GM03348 (cell line): ENCODE measurements around the gene DUSP22.

Experiments used
- DNase-seq: peaks from one replicate; pipeline ENCODE4 v3.0.0; 2012; ENCODE audit warnings: low spot score

Gene DUSP22

GRCh38 chr6:339480-339879 is 47.2 kb downstream of the DUSP22 start:
- DNase-seq, result no peak

- DNase-seq, result no peak
Measured at GRCh38 chr6:340186-340955, 48.1 kb downstream of the DUSP22 start.

- no peak for DNase-seq
Measured at GRCh38 chr6:340991-341827, 48.9 kb downstream of the DUSP22 start.

- no peak for DNase-seq
Measured at GRCh38 chr6:341914-342831, 49.9 kb downstream of the DUSP22 start.

GRCh38 chr6:342832-343179 is 50.5 kb downstream of the DUSP22 start:
- no peak for DNase-seq

- DNase-seq, result no peak
Measured at GRCh38 chr6:343226-343935, 51.1 kb downstream of the DUSP22 start.

- peak; percentile 43 for DNase-seq
Measured at GRCh38 chr6:343960-344815, 51.9 kb downstream of the DUSP22 start.

- peak; percentile 70 for DNase-seq
Measured at GRCh38 chr6:344816-345340, 52.6 kb downstream of the DUSP22 start.

- no peak for DNase-seq
Measured at GRCh38 chr6:345747-346385, 53.6 kb downstream of the DUSP22 start.

GRCh38 chr6:346386-347030 is 54.2 kb downstream of the DUSP22 start:
- no peak for DNase-seq

GRCh38 chr6:347232-347631 is 54.9 kb downstream of the DUSP22 start:
- DNase-seq, result no peak

- no peak for DNase-seq
Measured at GRCh38 chr6:347951-348859, 55.9 kb downstream of the DUSP22 start.

- DNase-seq, result no peak
Measured at GRCh38 chr6:348860-349396, 56.6 kb downstream of the DUSP22 start.

GRCh38 chr6:349491-349921 is 57.2 kb downstream of the DUSP22 start:
- no peak for DNase-seq

GRCh38 chr6:350371-350770 is 58.1 kb downstream of the DUSP22 start:
- no peak for DNase-seq

GRCh38 chr6:351011-351866 is 59.0 kb downstream of the DUSP22 start:
- no peak for DNase-seq

GRCh38 chr6:351867-352289 is 59.6 kb downstream of the DUSP22 start:
- DNase-seq, result no peak
